Gastrocnemius medialis (tissue), 4 donors: ENCODE measurements around the gene MEIS1.

Experiments used
- CTCF ChIP-seq, 5 experiments: fragments of 450-650 bp in 3 of 5; fragments of 200-600 bp in 2 of 5; sonication (generic) in 2 of 5; IDR thresholded peaks in 4 of 5; conservative IDR thresholded peaks in 1 of 5; 1 replicate in 4 of 5; 2 replicates in 1 of 5; pipeline ENCODE4 v1.5.1; 2016 to 2019; ENCODE audit warnings: antibody characterized with exemption in 5 of 5, mild to moderate bottlenecking in 3 of 5, moderate library complexity in 3 of 5
- POLR2A ChIP-seq, 2 donors: fragments of 450-650 bp; IDR thresholded peaks; one replicate each; pipeline ENCODE4 v1.6.1; 2017; ENCODE audit warnings: antibody characterized with exemption in 2 of 2, mild to moderate bottlenecking in 2 of 2, moderate library complexity in 2 of 2

DNA sequence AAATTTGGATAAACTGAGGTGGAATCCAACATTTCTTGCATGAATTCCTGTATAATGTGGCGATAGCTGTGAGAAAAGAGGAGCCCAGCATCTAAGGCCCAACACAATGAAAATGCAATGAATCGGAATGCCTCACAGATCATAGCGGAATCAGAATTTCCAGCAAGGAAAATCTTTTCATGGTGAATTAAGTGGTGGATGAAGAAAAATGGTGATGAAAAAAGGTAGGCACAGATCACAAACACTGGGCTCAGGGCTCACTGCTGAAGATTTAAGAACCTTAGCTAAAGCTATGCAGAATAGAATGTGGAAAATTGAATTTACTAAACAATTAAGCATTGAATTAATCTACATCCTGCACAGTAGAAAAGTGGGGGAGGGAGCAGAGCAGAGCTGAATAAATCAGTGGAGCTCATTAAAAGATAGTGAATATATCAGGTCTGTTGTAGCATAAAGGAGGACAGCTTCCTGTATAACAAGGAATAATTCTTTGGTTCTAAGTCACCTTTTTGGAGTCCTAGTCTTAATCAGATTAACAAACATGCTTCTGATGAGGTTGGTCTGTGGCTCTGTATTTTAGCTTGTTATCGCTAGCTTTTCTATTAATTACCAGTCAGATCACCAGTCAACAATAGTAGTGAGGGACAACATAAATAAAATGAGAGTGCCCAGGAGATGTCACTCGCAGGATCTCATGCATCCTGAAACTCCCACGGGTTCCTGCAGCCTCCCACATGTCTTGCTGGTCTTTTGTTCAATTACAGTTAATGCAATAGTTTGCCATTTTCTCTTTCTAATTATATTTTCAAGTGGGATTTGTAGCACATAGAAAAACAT lies 27.0 kb downstream of the MEIS1 start:
- no peak for TF ChIP-seq POLR2A (IDR thresholded peaks at IDR 0.05)
- TF ChIP-seq CTCF (IDR thresholded peaks at IDR 0.05 in 4 of 5, conservative IDR thresholded peaks at IDR 0.05 in 1 of 5), result no peak
